Measurements from ENCODE around the gene RPL13.
A peak's percentile ranks its signal among the peaks of the same experiment; 100 is the strongest.

The RPL13 gene

DNA sequence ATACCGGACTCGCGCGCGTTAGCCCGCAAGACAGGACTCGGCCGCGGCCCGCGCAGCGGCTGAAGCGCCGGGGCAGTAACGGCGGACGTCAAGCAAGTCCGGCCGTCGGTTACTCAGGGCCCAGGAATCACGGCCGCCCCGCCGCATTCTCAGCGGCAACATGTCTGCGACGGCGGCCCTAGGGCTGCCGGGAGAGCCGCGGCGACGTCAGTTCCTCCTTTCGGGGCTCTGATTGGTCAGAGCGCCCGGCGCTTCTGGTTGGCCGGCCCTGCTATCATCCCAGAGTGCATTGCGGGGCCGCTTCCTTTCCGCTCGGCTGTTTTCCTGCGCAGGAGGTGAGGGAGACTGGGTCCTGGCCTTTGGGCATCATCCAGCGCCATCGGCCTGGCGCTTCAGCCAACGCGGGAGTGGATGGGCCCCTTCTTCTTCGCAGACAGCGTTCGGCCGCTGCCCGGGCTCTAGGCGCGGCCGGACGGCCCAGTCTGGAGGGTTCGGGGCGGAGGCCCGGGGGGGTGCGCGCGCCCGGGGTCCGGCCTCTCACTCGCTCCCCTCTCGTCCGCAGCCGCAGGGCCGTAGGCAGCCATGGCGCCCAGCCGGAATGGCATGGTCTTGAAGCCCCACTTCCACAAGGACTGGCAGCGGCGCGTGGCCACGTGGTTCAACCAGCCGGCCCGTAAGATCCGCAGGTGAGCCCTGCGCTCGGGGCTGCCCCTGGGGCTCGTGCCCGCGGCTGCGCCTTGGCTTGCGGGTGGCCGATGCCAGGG, at the start of gene RPL13:
RPL13 (plus strand) TSS at position 305 of the 764 bp plus-strand sequence; CDS start at position 583, 278 bp downstream.
- peak; percentile 68 for DNase-seq

DNA sequence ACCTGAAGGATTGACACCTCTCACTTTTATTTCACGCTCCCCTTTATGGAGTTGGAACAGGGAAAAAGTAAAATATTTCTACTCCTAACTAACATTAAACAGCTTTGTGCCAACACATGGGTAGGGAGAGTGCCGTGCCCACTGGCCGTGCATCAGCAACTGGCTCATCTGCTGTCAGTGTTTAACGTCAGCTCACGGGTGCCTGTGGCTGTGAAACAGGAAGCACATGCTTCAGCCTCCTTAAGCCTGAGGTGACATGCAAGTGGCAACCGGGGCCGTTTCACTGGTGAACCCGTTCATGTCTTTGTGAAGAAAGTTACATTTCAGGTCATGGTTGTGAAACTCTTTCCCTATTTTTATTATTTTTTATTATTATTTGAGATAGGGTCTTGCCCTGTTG, 49.1 kb upstream of the RPL13 start:
- no peak for DNase-seq

DNA sequence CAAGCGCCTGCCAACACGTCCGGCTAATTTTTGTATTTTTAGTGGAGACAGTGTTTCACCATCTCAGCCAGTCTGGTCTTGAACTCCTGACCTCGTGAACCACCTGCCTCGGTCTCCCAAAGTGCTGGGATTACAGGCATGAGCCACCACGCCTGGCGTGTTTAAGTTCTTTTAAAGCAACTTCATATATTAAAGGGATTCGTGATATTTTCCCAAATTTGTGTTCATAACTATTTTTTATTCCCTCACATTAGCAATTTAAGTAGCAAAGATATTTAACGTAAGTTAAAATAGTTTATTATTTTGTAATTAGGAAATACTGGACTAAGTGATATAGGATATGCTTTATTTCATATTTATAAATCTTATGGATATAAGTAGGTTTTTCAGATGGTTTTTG, 48.0 kb upstream of the RPL13 start:
- DNase-seq: no peak

DNA sequence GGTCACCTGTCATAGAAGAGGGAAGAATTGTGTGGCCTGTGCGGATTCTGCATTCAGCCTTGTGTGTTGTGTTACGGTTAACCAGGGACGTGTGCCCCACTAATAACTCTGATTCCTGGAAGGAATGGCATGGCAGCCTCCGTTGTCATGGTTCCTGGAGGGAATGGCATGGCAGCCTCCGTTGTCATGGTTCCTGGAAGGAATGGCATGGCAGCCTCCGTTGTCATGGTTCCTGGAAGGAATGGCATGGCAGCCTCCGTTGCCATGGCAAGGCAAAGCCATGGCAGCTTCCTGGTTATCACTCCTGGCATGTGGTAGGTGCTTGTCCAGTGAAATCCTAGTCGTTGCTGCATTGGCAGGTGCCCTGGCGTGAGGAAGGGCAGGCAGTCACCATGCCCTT, 43.4 kb upstream of the RPL13 start:
- no peak for DNase-seq

DNA sequence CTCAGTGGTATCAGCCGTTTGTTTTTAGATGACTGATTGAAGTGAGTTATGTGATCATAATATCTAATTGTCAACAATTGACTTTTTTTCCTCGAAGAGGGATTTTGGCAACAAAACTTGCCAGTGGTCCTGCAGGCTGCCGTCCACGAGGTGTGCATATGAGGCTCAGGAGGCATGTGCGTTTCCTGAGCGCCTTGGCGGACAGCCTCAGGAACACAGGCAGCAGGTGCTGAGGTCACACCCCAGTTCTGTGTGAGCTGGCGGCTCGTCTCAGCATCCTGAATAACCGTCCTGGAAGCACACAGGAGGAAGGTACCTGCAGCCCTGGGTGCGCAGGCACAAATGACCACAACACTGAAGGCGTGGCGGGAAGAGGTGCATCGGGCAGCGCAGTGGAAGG, 40.6 kb upstream of the RPL13 start:
- DNase-seq: no peak

DNA sequence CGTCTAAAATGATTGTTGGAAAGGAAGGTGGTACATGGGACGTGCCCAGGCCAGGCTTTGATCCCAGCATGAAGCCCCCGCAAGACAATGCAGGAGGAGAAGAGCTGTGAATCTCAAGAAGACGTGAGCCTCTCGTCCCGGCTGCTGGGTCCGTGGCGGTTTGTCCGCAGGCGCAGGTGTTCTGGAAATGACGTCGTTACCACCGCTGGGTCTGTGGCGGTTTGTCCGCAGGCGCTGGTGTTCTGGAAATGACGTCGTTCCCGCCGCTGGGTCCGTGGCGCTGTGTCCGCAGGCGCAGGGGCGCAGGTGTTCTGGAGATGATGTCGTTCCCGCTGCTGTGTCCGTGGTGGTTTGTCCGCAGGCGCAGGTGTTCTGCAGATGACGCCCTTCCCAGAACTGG, 38.2 kb upstream of the RPL13 start:
- DNase-seq: no peak

DNA sequence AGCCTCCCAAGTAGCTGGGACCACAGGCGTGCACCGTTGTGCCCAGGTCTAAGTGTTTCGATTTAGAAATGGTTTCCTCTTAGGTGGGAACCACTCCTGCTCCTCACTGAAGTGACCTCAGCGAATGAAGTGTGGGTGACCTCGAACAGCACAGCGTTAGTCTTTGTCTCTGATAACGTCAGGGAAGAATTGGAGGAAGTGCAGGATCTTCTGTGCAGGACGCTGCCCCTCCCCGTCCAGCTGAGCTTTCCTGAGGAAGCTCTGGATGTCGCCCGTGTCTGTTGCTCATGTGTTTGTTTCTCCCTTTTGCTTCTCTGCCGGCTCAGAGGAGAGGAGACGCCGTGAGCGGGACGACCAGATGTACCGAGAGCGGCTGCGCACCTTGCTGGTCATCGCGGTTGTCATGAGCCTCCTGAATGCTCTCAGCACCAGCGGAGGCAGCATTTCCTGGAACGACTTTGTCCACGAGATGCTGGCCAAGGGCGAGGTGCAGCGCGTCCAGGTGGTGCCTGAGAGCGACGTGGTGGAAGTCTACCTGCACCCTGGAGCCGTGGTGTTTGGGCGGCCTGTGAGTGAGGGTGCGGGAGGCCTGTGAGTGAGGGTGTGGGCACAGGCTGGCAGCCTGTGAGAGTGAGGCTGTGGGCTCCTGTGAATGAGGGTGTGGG, 36.7 kb upstream of the RPL13 start:
- DNase-seq: no peak

DNA sequence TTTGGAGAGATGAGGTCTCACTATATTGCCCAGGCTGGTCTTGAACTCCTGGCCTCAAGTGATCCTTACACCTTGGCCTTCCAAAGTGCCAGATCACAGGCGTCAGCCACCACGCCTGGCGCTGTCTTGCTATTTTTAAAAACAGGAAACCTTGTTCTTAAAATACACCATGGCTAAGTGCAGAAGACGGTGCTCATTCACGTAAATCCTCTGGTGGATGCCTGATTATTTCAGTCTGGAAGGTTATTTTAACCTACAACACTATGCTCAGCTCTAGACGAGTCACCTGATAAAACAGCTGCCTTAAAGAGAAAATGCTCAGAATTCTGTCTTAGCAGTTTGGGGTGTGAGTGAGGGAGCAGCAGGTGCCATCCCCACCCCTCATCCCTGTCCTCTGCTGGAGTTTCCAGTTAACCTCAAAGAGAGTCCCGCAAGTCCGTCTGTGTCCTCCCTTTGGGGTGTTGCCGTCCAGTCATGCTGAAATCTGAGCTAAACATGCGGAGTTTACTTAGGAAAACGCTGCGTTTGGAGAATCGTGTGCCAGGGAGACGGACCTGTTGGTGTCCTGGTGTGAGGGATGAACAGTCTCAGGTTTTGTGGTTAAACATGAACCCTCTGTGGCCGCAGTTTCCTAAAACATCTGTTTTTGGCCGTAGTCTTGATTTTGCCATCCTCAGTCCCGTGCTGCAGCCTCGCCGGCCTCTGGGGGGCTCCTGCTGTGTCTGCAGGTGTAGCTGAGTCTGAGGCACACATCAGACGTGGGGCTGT, 35.2 kb upstream of the RPL13 start:
- no peak for DNase-seq

DNA sequence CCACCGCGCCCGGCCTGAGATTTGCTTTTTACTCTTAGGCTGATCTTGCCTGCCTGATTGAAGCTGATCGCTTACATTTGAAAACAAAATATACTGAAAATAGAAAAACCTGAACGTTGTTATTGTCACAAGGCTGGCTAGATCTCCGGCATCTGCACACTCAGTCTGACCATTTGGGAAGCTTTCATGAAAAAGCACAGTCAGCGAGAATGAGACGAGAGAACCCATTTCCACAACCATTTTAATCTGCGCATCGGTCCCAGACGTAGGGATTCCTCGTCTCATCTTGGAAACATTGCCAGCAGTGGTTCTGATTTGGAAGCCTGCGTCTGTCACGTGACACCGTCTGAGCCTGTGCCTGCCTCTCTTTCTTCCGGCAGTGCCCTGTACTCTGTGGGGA, 31.4 kb upstream of the RPL13 start:
- no peak for DNase-seq

DNA sequence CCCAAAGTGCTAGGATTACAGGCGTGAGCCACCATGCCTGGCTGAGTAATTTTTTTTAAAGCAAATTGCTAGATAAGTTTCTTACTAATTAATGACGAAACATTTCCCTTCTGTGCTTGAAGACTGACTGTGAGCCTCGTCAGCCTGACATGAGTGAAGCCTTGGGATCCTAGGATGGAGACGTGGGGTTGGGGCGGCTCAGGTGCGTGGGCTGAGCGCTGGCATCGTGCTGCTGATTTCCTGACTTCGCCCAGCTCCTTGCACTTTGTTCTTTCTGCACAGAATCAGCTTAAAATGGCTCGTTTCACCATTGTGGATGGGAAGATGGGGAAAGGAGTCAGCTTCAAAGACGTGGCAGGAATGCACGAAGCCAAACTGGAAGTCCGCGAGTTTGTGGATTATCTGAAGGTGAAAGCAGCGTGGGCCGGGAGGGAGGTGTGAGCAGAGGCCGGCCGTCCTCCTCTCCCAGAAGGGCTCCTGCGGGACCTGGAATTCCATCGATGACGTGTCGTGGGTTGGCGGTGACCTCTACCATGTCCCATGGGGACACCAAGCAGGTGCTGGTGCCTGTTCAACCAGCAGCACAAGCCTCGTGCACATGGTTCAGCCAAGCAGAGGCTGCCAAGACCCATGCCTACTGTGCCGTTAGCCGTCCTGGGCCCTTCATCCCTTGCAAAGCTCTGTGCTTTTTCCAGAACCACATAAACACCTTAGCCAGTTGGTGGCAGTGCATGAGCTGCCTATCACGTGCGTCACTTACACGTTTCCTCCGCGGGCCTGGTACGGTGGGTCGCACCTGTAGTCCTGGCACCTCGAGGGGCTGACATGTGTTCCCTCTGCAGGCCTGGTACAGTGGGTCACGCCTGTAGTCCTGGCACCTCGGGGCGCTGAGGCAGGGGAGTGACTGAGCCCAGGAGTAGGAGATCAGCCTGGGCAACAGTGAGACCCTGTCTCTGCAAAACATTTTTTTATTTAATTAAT, 29.8 kb upstream of the RPL13 start:
- DNase-seq: no peak

DNA sequence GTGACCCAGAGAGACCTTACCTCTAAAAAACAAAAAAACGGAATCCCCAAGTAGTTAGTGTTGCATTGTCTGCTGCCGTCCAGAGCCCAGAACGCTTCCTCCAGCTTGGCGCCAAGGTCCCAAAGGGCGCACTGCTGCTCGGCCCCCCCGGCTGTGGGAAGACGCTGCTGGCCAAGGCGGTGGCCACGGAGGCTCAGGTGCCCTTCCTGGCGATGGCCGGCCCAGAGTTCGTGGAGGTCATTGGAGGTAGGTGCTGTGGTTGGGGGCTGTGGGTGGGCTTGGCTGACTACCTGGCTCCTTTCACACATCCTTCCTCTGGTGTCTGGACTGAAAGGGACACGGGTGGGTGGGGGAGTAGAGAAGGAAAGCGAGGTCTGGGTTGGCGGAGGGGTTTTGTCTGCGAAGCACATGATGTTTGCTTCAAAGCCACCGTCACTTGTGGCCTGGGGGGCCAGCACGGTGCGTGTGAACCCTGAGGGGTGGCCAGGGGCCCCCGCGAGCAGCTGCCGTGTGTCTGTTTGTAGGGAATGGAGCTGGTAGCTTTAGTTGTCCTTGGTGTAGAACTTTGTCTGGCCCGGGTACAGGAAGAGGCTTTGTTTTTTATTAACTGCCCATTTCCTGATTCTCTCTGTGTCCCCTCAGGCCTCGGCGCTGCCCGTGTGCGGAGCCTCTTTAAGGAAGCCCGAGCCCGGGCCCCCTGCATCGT, 28.5 kb upstream of the RPL13 start:
- DNase-seq: no peak

DNA sequence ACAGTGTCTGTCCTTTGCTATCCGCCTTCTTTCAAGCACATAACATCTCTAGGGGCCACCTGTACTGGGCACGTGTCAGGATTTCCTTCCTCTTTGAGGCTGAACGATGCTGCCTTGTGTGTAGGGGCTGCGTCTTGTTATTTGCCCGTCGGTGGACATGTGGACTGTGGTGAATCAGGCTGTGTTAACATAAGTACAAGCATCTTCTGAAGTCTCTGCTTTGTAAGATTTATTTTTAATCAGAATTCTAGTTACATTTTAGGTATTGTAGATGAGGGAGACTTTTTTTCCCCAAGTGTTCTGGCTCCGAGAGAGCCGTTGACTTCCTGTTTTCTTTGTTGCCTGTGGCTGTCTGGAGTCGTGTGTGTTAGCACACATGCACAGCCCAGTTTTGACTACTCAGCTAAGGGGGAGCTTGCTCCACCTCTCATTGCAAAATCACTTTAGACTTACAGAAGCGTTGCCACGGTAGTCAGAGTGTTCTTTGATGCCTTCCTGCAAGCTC, 26.2 kb upstream of the RPL13 start:
- no peak for DNase-seq

DNA sequence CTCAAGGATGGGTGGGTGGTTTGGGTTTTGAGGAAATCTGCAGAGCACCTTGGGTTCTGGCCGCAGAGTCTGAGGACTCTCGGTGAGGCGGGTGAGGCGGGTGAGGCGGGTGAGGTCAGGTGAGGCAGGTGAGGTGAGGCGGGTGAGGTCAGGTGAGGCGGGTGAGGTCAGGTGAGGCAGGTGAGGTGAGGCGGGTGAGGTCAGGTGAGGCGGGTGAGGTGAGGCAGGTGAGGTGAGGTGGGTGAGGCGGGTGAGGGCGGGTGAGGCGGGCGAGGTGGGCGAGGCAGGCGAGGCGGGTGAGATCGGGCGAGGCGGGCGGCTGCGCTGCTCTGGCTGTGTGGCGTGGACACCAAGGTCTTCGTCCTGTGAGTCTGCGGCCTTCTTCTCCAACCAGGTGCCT, 24.1 kb upstream of the RPL13 start:
- no peak for DNase-seq

DNA sequence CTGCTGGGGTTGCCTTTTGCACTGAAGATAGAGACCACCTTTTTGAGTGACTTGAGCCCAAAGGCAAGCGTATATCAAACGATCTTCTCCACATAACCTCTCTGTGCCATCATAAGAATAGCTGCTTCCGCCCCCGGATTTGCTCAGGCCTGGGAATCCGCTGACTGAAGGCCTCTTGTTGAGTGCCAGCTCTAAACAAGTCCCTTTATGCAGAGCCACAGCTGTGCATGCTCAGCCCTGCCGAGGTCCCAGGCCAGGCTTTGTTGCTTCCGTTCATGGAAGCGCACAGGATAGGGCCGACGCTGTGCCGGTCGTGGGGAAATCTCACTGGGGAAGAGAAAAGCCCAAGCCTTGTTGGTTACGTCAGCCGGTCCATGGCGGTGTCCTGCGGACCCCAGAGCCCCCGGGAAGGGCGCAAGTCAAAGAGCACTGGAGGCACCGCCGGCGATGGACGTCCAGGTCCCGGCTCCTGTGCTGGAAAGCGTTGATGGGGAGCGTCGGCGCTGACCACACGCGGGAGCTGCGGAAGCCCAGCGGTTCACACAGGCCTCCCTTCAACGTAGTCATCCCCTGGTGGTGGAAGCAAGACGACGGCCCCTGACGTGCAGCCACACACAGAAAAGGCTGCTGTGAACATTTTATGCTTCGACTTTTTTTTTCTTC, 23.5 kb upstream of the RPL13 start:
- DNase-seq: no peak

DNA sequence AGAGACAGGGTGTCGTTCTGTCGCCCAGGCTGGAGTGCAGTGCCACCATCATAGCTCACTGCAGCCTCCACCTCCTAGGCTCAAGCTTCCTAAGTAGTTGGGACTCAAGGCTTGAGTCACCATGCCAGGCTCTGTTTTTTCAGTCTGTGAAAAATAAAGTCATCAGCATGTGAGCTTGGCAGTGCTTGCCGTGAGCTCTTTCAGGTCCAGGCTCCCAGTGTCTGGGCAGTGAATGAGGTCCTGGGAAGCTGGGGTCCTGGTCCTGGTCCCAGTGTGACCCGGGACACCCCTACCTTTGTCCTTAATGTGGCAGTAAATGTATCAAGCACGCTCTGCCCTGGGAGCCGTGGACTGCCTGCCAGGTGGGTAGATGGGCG, 22.9 kb upstream of the RPL13 start:
- no peak for DNase-seq

DNA sequence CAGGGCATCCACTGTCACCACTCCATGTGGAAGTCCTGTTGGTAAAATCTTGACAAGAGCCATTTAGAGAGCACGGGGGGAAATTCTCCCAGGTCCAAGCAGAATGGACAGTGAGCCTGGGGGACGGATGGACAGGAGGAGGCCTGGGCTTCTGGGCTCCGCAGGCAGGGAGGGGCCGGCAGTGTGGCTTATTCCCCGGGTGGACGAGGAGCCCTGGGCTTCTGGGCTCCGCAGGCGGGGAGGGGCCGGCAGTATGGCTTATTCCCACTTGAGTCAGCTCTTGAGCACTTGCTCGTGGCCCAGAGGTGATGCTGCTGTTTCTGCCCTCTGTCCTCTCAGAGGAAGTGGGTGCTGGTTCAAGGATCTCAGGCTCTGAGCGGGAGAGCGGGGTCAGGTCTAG, 22.2 kb upstream of the RPL13 start:
- DNase-seq: no peak

DNA sequence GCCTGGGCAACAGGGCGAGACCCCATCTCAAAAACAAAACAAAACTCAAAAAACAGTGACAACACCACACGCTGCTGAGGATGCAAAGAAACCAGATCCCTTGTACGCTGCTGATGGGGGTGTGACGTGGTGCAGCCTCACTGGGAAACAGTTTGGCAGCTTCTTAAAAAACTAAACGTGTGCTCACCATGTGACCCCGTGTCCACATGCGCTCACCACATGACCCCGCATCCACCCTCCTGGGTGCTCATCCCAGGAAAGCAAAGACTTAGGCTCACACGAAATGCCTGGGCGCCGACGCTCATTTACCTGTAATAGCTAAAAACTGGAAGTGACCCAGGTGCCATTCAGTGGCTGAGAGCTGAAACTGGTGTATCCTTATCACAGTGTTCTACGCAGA, 19.9 kb upstream of the RPL13 start:
- no peak for DNase-seq

DNA sequence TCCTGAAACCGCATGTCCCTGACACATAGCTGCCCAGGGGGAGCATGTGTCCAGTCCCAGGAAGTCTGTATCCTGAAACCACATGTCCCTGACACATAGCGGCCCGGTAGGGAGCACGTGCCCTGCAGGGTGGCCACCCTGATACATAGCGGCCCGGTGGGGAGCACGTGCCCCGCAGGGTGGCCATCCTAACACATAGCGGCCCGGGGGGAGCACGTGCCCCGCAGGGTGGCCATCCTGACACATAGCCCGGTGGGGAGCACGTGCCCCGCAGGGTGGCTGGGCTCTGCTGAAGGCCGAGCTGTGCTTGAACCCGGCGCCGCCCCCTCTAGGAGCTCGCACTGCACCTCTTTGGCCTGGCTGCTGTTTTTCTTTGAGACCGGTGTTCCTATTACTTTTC, 18.7 kb upstream of the RPL13 start:
- no peak for DNase-seq

DNA sequence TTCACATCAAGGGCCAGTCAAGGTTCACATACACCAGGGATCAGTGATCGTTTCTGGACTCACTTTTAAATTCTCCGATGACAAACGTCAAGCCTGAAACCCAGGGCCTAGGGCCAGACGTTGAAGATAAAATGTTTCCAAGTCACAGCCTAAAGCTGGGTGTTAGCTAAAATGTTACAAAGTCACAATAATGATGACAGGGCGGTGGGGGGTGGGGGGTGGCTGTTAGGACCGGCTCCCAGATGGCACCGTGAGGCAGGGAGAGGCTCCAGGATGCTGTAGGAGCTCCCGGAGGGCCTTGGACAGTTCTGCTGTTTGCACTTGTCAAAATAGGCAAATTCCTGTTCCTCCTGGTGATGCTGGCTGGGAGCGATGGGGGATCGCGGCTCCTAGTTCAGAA, 16.4 kb upstream of the RPL13 start:
- DNase-seq: no peak

DNA sequence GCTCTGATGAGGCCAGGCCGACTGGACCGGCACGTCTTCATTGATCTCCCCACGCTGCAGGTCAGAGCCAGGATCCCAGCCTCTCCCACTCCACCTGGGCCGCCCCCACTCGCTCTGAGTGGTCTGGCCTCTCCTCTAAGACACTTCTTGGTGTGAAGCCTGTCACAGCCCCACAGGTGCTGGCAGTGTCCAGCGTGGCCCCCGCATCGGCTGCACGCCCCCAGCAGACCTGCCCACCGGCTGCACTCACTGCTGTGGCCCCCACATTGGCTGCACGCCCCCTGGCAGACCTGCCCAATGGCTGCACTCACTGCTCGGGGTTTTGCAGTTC, 15.8 kb upstream of the RPL13 start:
- DNase-seq: no peak

DNA sequence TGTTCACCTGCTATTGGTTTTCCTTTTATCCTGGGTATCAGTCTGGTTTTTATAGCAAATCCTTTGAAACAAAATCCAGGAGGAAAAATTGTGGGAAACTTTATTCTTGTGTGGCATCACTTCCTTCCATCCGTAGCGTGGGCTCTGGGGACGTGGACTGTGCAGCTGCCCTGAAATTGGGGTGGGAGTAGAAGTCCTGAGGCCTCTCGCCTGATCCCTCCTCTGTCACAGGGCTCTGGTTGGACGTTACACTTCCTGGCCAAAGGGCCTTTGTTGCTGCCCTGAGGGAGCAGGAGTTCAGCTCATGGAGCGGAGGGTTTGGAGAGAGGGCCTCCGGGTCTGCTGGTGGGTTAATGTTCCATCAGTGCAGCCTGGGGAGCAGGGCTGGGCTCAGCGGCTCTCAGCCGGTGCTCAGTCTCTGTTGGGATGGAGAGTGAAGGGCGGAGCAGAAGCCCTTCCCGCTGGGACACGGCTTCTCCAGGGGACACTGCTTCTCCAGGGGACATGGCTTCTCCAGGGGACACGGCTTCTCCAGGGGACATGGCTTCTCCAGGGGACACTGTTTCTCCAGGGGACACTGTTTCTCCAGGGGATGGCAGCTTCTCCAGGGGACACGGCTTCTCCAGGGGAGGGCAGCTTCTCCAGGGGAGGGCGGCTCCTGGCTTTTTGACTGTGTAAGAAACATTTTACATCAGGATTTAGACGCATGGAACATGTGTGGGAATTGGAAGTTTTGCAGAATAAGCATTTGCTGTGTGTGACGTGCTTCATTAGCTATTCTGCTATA, 15.2 kb upstream of the RPL13 start:
- DNase-seq: no peak

Measured in DMS79 (cell line).